SKM-1 treated with dmso at 0.1 percent for 144 hours (cell line): Measurements from ENCODE around the gene UQCRH.

Experiments used
- DNase-seq: peaks from one replicate; lab custom pipeline; 2025; ENCODE audit not compliant: unreplicated experiment; lab: John Stamatoyannopoulos, UW

Gene UQCRH

GRCh38 chr1:46303038-46303871, at the start of gene UQCRH, which contains the start of gene LRRC41:
TSS of gene UQCRH (plus strand) at chr1:46303698. CDS start at chr1:46303767, 69 bp downstream.
TSS of gene LRRC41 (minus strand) at chr1:46303616. CDS start at chr1:46303322, 294 bp downstream.
- peak; percentile 93 for DNase-seq

- no peak for DNase-seq
Measured at GRCh38 chr1:46254668-46255067, 48.8 kb upstream of the UQCRH start.

GRCh38 chr1:46256523-46256922, 47.0 kb upstream of the UQCRH start:
- no peak for DNase-seq

DNA sequence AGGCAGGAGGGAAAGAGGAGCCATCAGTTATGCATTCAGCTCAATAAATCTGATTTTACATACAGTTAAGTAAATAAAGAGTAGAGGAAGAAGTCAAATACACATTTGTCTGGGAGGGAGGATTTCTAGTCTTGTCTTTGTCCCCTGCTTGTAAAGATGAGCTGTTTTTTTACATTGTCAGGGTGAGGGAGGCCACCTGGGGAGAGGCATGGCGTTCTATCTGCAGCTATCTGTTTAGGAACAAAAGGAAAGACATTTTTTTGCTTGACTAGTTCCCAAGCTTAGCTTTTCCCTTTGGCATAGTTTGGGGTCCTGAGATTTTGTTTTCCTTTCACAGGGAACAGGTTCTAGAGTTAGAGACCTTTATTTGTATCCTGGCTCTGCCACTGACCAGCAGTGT, 41.0 kb upstream of the UQCRH start:
- no peak for DNase-seq

DNA sequence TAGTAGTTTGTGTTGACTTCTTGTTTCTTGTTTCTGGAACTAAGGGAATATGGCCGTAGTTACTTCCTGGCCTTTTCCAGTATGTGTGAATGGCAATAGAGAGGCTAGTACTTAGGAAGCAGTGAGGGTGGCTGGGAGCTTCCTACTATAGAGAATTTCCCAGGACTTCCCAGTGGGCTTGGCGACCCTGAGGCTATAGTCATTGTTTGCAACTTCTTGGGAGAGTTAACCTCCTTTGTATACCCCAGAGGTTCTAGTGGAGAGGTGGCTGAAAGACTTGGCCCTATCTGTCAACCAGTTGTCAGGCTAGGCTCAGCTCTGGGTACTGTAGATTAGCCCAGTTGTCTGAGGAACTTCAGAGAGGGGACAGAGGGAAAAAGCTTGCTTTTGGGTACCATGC, 40.4 kb upstream of the UQCRH start:
- no peak for DNase-seq

GRCh38 chr1:46268578-46268977, 34.9 kb upstream of the UQCRH start:
- DNase-seq, result no peak

DNA sequence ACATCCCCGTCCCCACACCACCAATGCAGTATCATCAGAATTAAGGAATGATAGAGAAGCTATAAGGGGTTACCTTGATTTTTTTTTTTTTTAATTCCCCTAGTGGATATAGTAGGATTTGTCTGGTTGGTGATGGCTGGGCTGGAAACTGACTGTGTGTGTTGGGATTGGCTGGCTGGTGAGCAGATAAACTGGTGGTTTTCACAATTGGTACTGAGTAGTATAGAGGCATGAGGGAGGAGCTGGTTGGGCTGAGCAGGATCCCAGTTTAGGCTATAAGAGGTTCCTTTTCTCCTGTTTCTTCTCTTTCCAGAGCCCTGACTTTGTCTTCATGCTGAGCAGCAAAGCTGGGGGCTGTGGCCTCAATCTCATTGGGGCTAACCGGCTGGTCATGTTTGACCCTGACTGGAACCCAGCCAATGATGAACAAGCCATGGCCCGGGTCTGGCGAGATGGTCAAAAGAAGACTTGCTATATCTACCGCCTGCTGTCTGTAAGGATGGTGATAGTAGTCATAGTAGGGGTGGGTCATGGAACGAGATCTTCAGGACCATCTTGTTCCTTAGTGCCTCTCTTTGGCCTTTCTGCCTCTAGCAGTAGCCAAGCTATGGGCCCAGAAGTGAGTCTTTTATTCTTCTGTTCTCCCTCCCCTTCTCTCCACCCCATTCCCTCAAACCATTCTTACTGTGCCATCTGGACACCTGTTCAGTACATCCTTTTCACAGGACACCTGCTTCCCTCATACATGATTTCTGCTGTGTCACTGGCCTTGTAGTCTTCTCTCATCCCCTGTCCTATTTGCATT, 29.1 kb upstream of the UQCRH start:
- DNase-seq, result no peak

DNA sequence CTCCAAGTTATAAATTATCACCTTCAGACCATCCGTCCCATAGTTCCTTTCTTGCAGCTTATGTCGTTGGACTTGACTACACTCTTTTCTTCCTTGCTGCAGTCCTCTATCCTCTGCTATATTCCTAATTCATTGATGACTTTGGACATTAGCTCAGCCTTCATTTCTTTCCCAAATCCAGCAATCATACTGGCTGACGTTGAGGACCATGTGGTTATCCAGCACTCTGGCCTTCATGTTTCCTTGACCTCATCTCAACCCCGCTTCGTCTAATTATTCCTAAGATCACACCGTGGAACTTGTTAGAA, 28.5 kb upstream of the UQCRH start:
- DNase-seq, result no peak

GRCh38 chr1:46277658-46278373, 25.7 kb upstream of the UQCRH start:
- DNase-seq, result no peak

GRCh38 chr1:46278807-46279206, 24.7 kb upstream of the UQCRH start:
- no peak for DNase-seq

- no peak for DNase-seq
Measured at GRCh38 chr1:46280092-46280491, 23.4 kb upstream of the UQCRH start.

GRCh38 chr1:46281021-46281420, 22.5 kb upstream of the UQCRH start:
- no peak for DNase-seq

DNA sequence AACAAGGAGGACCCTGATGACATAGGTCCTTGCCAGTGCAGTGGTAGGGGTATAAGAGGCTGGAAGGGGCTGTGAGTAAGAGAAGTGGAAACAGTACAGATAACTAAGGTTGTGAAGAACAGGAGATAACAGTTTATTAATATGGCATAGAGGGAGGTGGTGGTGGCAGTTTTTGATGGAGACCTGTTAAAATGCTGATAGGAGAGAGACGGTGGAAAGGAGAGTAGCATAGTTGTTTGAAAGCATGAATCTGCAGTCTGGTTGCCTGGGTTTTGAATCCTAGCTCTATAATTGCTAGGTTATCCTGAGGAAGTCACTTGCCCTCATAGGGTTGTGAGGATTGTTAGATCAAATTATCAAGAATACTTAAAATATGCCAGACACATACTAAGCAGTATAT, 19.4 kb upstream of the UQCRH start:
- no peak for DNase-seq

DNA sequence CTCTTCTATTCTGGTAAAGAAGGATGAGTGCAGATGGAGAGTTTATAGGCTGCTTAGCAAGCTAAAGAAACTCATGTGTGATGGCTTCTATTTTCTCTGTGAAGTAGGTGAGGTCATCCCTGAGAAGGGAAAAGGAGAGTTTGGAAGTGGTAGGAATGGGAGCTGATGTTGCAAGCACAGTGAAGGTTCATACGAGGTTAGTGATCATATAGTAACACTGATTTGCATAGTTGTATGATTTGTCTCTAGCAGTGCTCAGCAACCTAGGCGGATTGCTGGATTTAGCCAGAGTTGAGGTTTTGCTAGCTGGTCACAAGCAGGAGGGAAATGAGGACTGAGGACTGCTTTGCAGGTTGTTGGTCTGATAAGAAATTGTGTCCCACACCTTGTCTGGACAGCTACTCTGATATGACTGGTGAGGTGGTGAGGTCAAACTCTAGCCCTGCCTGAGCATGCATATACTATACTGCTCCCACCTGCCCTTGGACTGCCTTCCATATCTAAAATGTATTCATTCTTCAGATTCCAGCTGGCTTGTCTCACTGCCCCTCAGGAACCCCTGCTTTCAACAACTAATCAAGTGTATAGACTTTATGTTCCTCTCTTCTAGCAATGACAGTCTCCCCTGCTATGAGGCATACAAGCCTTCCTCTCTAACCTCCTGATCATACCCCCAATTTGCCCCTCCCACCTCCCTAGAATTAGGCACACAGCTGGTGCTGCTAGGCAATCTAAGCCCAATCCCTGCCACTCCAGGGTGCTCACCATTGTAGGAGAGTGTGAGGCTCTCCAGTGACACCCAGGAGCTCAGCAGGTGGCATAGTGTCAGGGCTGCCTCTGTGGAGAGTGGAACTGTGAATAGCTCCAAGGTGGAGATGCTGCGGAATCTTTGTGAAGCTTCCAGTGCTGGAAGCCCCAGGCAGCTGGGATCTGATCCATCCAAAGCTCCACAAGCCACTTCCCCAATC, 18.6 kb upstream of the UQCRH start:
- DNase-seq, result no peak

- no peak for DNase-seq
Measured at GRCh38 chr1:46285730-46286477, 17.6 kb upstream of the UQCRH start.

GRCh38 chr1:46288485-46289133, 14.9 kb upstream of the UQCRH start:
- no peak for DNase-seq

DNA sequence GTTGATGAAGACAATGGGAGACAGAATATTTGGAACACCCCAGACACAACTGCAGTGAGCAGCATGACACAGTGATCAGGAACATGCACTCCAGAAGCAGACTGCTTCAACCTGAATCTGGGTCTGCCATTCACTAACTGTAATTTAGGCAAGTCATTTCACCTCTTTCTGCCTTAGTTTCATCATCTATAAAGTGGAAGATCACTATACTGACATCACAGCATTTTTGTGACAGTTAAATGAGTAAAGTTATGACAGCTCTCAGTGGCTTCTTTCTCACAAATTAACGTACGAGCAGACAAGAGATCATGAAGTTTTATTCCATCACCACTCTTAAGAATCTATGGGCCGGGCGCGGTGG, 14.4 kb upstream of the UQCRH start:
- no peak for DNase-seq

DNA sequence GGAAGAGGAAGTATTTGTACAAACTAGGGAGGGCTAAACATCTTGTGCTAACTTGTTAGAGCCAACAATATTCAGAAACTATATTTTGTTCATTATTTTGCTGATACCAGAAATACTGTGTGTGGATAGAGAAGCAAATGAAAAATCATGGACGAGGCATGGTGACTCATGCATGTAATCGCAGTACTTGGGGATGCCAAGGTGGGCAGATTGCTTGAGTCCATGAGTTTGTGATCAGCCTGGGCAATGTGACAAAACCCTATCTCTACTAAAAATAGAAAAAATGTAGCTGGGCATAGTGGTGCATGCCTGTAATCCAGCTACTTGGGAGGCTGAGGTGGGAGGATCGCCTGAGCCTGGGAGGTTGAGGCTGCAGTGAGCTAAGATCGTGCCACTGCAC, 13.5 kb upstream of the UQCRH start:
- DNase-seq, result no peak

GRCh38 chr1:46295306-46295705, 8.2 kb upstream of the UQCRH start:
- no peak for DNase-seq
